IPS-20b (cell line): ENCODE data around the gene CTNNA2.

ENCODE experiments used
- H3K27ac ChIP-seq: one replicate; pipeline ENCODE4 v1.5.1; 2013; ENCODE audit warnings: low read length
- H3K27me3 ChIP-seq: 2 replicates; pipeline ENCODE4 v1.6.1; 2013; ENCODE audit warnings: mild to moderate bottlenecking, low read length, inconsistent platforms; ENCODE audit not compliant: insufficient read depth
- H3K36me3 ChIP-seq: 2 replicates; pipeline ENCODE4 v1.6.1; 2013; ENCODE audit warnings: low read depth, mild to moderate bottlenecking, inconsistent platforms, low read length, moderate library complexity; ENCODE audit not compliant: insufficient read depth
- H3K4me1 ChIP-seq: 2 replicates; pipeline ENCODE4 v1.6.1; 2013; ENCODE audit warnings: mild to moderate bottlenecking, control low read depth, inconsistent platforms, low read length, moderate library complexity; ENCODE audit not compliant: insufficient read depth
- H3K4me3 ChIP-seq: 2 replicates; pipeline ENCODE4 v1.5.1; 2013; ENCODE audit warnings: mild to moderate bottlenecking, low read length, inconsistent platforms
- H3K9ac ChIP-seq: 2 replicates; pipeline ENCODE4 v1.6.1; 2013; ENCODE audit warnings: low read depth, mild to moderate bottlenecking, inconsistent platforms, low read length, moderate library complexity
- H3K9me3 ChIP-seq: 2 replicates; pipeline ENCODE4 v1.6.1; 2013; ENCODE audit warnings: mild to moderate bottlenecking, low read depth, low read length, inconsistent platforms; ENCODE audit not compliant: insufficient read depth

The CTNNA2 gene

DNA sequence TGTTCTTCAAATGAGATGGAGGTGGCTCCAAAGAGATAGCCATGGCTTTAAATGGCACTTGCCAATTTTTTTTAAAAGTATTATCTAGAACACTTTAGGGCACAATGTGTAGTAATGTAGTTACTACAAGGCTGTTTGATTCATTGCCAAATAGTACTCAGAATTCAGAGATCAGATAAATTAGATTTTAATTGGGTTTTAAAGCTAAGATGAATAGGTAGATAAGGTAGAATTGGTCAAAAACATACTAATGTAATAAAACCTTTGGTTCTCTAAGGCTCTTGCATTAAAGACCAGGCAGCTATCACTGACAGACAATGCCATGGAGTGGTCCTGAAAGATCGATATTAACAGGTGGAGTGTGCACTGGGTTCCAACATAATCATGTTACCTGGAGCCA, 425.8 kb downstream of the CTNNA2 start:
- Histone ChIP-seq H3K36me3 (no peaks in the 10 kb centered on the region), H3K9me3 (no peaks in the 10 kb centered on the region), H3K27me3 (no peaks in the 10 kb centered on the region), H3K9ac (no peak overlapping the region), H3K4me1 (peaks cover 3% of the 10 kb centered on the region; the same call in 1 of the 2 replicates), H3K4me3 (no peak overlapping the region), H3K27ac (no peak overlapping the region)

DNA sequence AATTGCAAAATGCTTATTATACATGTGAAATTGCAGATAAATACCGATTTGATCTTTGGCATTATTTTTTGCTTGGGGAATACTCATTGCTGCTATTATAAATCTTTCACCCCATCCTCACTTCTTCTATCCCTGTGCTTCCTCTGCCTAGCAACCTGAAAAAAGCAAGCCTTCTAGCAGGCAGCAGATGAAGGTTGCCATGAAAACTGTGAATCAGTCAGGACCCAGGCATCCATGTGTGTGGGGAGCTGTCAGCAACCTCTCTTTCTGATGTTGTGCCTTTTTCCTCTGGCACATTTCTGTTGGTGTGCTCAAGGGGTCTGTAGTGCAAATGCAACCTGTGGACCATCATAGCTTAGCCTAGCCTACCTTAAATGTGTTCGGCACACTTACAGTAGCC, 427.5 kb downstream of the CTNNA2 start:
- Histone ChIP-seq H3K9me3 (no peaks in the 10 kb centered on the region), H3K4me1 (peaks cover 3% of the 10 kb centered on the region; the same call in 1 of the 2 replicates), H3K36me3 (no peaks in the 10 kb centered on the region)

GRCh38 chr2:79941179-79941578, 428.3 kb downstream of the CTNNA2 start:
- Histone ChIP-seq H3K36me3 (no peaks in the 10 kb centered on the region), H3K4me3 (no peak overlapping the region), H3K27ac (no peak overlapping the region), H3K27me3 (no peaks in the 10 kb centered on the region), H3K9ac (no peak overlapping the region), H3K4me1 (no peaks in the 10 kb centered on the region; the same call in 1 of the 2 replicates), H3K9me3 (no peaks in the 10 kb centered on the region)

More for the DNA sequence above, 427.5 kb downstream of the CTNNA2 start:
- H3K27ac ChIP-seq: no peak overlapping the region
- H3K27me3 ChIP-seq: no peaks in the 10 kb centered on the region
- H3K4me3 ChIP-seq: no peak overlapping the region
- H3K9ac ChIP-seq: no peak overlapping the region

- H3K27me3 ChIP-seq: no peaks in the 10 kb centered on the region
- no peak overlapping the region for H3K27ac ChIP-seq
- no peak overlapping the region for H3K9ac ChIP-seq
- no peaks in the 10 kb centered on the region for H3K4me1 ChIP-seq
- no peak overlapping the region for H3K4me3 ChIP-seq
- no peaks in the 10 kb centered on the region for H3K9me3 ChIP-seq
- no peaks in the 10 kb centered on the region for H3K36me3 ChIP-seq
Measured at GRCh38 chr2:79944205-79944604, 431.4 kb downstream of the CTNNA2 start.

DNA sequence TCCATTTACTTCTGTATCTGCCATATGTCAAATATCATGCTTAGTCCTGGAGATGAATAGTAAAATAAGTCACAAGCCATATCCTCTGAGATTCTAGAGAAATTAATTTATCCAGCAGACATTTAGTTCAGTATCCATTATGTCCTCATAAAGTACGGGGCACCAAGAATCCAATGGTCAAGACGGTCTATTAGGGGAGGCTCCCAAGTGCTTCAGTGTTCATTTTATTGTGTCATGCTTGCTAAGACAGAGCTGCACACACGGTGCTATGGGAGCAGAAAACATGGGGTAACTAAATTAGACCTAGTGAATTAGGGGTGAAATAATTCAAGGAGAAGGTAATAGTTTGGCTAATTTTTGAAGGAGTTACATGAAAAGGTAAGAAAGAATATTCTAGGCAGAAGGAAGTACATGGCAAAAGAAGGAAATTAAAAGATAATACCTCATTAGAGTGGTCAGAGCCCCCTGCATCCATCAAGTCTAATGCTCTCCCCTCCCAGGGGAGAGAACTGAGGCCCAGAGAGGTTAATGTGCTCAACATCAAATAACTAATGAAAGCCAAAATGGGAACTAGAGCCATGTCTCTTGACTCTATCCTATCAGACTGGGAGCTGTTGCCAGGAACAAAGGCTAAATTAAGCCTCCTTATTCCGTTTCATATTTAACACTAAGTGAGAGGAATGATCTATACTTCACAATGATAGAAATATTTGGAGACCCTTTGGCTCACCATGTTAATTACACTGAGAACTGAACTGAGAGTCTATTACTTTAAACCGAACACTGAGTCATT, 433.0 kb downstream of the CTNNA2 start:
- no peaks in the 10 kb centered on the region for H3K27me3 ChIP-seq
- no peak overlapping the region for H3K9ac ChIP-seq
- no peaks in the 10 kb centered on the region for H3K4me1 ChIP-seq
- H3K36me3 ChIP-seq: no peaks in the 10 kb centered on the region
- no peaks in the 10 kb centered on the region for H3K9me3 ChIP-seq
- no peak overlapping the region for H3K27ac ChIP-seq
- no peak overlapping the region for H3K4me3 ChIP-seq

DNA sequence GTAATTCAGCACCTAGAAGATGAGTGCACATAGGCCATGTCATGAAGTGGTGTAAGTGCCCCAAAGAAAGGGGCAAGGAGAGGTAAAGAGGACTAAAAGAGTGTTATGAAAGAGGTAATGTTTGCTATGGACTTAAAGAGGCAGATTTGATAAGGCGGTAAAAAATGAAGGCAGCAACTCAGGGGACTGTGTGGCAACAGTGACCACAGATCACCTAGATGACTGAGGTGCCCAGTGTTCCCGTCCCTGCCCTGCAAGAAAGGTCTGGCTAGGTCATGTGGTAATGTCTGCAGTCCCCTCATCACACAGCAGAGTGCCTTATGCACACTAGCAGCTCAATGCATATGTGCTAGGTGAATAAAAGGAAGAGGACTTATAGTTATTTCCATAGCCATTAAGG, 434.9 kb downstream of the CTNNA2 start:
- Histone ChIP-seq H3K4me3 (no peak overlapping the region), H3K27ac (no peak overlapping the region), H3K9ac (no peak overlapping the region), H3K4me1 (no peaks in the 10 kb centered on the region), H3K9me3 (no peaks in the 10 kb centered on the region), H3K36me3 (no peaks in the 10 kb centered on the region), H3K27me3 (no peaks in the 10 kb centered on the region)

DNA sequence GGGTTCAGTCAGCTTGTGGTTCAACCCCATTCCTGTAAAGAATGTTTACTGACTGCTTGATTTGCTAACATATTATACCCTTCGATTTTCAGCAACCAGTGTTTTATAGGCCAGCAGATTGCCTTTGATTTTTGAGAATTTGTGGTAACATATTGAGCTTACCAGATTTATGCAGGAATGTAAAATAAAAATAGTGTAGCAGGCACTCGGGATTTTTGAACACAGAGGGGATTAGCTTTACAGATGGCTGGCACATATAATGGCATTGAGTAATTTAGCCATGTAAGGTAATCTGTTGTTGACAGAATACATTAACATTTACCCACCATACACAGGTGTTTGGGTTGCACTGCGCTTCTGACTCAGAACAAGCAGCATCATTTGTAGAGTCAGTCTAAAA, 437.7 kb downstream of the CTNNA2 start:
- Histone ChIP-seq H3K4me1 (peaks cover 2% of the 10 kb centered on the region; the same call in 1 of the 2 replicates), H3K9ac (no peak overlapping the region), H3K9me3 (no peaks in the 10 kb centered on the region), H3K4me3 (no peak overlapping the region), H3K27me3 (no peaks in the 10 kb centered on the region), H3K36me3 (no peaks in the 10 kb centered on the region), H3K27ac (no peak overlapping the region)

GRCh38 chr2:79952616-79953015, 439.8 kb downstream of the CTNNA2 start:
- H3K36me3 ChIP-seq: no peaks in the 10 kb centered on the region
- H3K27ac ChIP-seq: no peak overlapping the region
- no peaks in the 10 kb centered on the region for H3K27me3 ChIP-seq
- H3K4me1 ChIP-seq: peaks cover 2% of the 10 kb centered on the region; the same call in 1 of the 2 replicates
- H3K9me3 ChIP-seq: no peaks in the 10 kb centered on the region
- no peak overlapping the region for H3K4me3 ChIP-seq
- no peak overlapping the region for H3K9ac ChIP-seq

- no peak overlapping the region for H3K27ac ChIP-seq
- H3K27me3 ChIP-seq: no peaks in the 10 kb centered on the region
- H3K9me3 ChIP-seq: no peaks in the 10 kb centered on the region
- no peaks in the 10 kb centered on the region for H3K36me3 ChIP-seq
- H3K9ac ChIP-seq: no peak overlapping the region
- no peak overlapping the region for H3K4me3 ChIP-seq
- H3K4me1 ChIP-seq: no peaks in the 10 kb centered on the region
Measured at GRCh38 chr2:79960035-79960434, 447.2 kb downstream of the CTNNA2 start.

DNA sequence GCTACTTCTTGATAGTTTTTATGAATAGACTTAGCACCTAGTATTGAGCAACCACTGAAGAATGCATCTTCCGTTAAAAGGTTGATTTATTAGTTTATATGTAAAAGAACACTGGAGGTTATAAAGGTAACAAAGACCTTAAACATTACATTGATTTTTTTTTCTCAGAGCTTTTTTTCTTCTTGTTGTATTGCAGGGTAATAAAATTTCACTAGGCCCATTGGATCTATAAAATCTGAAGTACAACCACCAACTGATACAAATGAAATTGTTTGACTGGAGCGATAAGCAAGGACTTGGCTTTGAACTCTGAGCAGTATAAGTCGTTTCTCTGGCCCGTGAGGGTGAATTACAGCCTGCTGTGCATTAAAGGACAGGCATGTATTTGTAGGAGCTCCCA, 447.7 kb downstream of the CTNNA2 start:
- Histone ChIP-seq H3K27me3 (no peaks in the 10 kb centered on the region), H3K4me1 (no peaks in the 10 kb centered on the region), H3K9ac (no peak overlapping the region), H3K4me3 (no peak overlapping the region), H3K36me3 (no peaks in the 10 kb centered on the region), H3K27ac (no peak overlapping the region), H3K9me3 (no peaks in the 10 kb centered on the region)

GRCh38 chr2:79964966-79965365, 452.1 kb downstream of the CTNNA2 start:
- no peaks in the 10 kb centered on the region for H3K9me3 ChIP-seq
- no peak overlapping the region for H3K9ac ChIP-seq
- H3K4me3 ChIP-seq: no peak overlapping the region
- peaks cover 8% of the 10 kb centered on the region for H3K4me1 ChIP-seq
- no peaks in the 10 kb centered on the region for H3K36me3 ChIP-seq
- no peaks in the 10 kb centered on the region for H3K27me3 ChIP-seq
- H3K27ac ChIP-seq: no peak overlapping the region

DNA sequence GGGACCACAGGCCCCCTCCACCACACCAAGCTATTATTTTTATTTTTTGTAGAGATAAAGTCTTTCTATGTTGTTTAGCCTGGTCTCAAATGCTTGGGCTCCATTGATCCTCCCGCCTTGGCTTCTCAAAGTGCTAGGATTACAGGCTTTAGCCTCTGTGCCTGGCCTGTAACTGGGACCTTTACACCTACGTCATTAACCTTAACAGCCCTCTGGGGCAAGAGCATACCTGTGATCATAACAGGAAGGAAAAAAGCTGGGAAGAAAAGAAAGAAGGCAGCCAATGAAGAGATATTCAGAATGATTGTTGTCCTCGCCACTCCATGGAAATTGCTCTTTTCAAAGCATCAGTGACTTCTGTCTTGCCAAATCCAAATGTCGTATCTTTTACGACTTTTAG, 453.5 kb downstream of the CTNNA2 start:
- Histone ChIP-seq H3K4me1 (peaks cover 13% of the 10 kb centered on the region), H3K4me3 (no peak overlapping the region), H3K27me3 (no peaks in the 10 kb centered on the region)

More for the DNA sequence above, 453.5 kb downstream of the CTNNA2 start:
- no peaks in the 10 kb centered on the region for H3K9me3 ChIP-seq
- H3K9ac ChIP-seq: no peak overlapping the region
- H3K36me3 ChIP-seq: no peaks in the 10 kb centered on the region
- no peak overlapping the region for H3K27ac ChIP-seq
